PC-9 (cell line): Measurements from ENCODE around the gene ERC1. TPM values are rescaled to one million over a fixed set of nuclear protein-coding genes. Genes with fewer than 3 reads are reported as not detected.
"Not testable (repeated sequence)": the region's sequence is repeated elsewhere in the genome, so short reads cannot be mapped to it uniquely, and the experiment has no call there.

Experiments used
- BruUV-seq: library from RNA; stranded (reverse); fragments of 400-500 nt; replicated peaks from 2 replicates; lab custom pipeline; 2021; lab: Mats Ljungman, UMichigan
- CTCF ChIA-PET: fragments of 300-600 bp; sonication (Branson Sonifier 250); formaldehyde crosslinking; loops from one replicate; lab custom pipeline; 2022; ENCODE audit warnings: antibody characterized with exemption; lab: Charles Lee
- POLR2A ChIA-PET: fragments of 300-600 bp; sonication (Branson Sonifier 250); formaldehyde crosslinking; loops from one replicate; lab custom pipeline; 2022; ENCODE audit warnings: antibody characterized with exemption; ENCODE audit not compliant: unreplicated experiment; lab: Charles Lee
- DNase-seq, 2 experiments: peaks; one replicate each; pipeline versions ENCODE4 v3.0.0 to v3.0.0-alpha.2; 2015 to 2022; ENCODE audit warnings: mixed read lengths in 1 of 2
- H2AFZ ChIP-seq: fragments of 200-600 bp; sonication (generic); 2 replicates; pipeline ENCODE4 v1.8.1; 2017; ENCODE audit warnings: antibody characterized with exemption
- H3F3A ChIP-seq: fragments of 200-600 bp; sonication (generic); 2 replicates; pipeline ENCODE4 v1.8.1; 2017; ENCODE audit warnings: antibody characterized with exemption, mild to moderate bottlenecking, low read depth; ENCODE audit not compliant: insufficient read depth
- H3K27ac ChIP-seq: fragments of 200-600 bp; sonication (generic); 2 replicates; pipeline ENCODE4 v1.6.1; 2016; ENCODE audit warnings: mixed run types
- H3K27me3 ChIP-seq: fragments of 200-600 bp; sonication (generic); 2 replicates; pipeline ENCODE4 v1.6.1; 2016; ENCODE audit warnings: low read depth, mixed run types; ENCODE audit not compliant: insufficient read depth
- H3K36me3 ChIP-seq: fragments of 200-600 bp; sonication (generic); 2 replicates; pipeline ENCODE4 v1.6.1; 2016; ENCODE audit warnings: low read depth, mixed run types
- H3K4me1 ChIP-seq: fragments of 200-600 bp; sonication (generic); replicated peaks from 2 replicates; pipeline ENCODE4 v1.6.1; 2016; ENCODE audit warnings: mixed run types; ENCODE audit not compliant: insufficient read depth
- H3K4me2 ChIP-seq: fragments of 200-600 bp; sonication (generic); 2 replicates; pipeline ENCODE4 v1.6.1; 2017; ENCODE audit warnings: mixed run types
- H3K4me3 ChIP-seq: fragments of 200-600 bp; sonication (generic); 2 replicates; pipeline ENCODE4 v1.6.1; 2016; ENCODE audit warnings: mixed run types
- H3K79me2 ChIP-seq: fragments of 200-600 bp; sonication (generic); 2 replicates; pipeline ENCODE4 v1.6.1; 2017; ENCODE audit warnings: low read depth, mixed run types
- H3K9me2 ChIP-seq: fragments of 200-600 bp; sonication (generic); 2 replicates; pipeline ENCODE4 v1.8.1; 2017; ENCODE audit warnings: mild to moderate bottlenecking; ENCODE audit not compliant: insufficient read depth
- H3K9me3 ChIP-seq: fragments of 200-600 bp; sonication (generic); 2 replicates; pipeline ENCODE4 v1.8.1; 2016; ENCODE audit warnings: low read depth; ENCODE audit not compliant: insufficient read depth
- H4K20me1 ChIP-seq: fragments of 200-600 bp; sonication (generic); 2 replicates; pipeline ENCODE4 v1.8.1; 2017; ENCODE audit not compliant: insufficient read depth
- CTCF ChIP-seq: fragments of 200-600 bp; sonication (generic); conservative IDR thresholded peaks from 2 replicates; pipeline ENCODE4 v1.6.1; 2017; ENCODE audit warnings: mixed run types, antibody characterized with exemption, mild to moderate bottlenecking, moderate library complexity
- EZH2 ChIP-seq: fragments of 200-600 bp; sonication (generic); IDR thresholded peaks from 2 replicates; pipeline ENCODE4 v1.8.0; 2017; ENCODE audit warnings: antibody characterized with exemption, low read depth
- intact Hi-C: fragments of 100-400 bp; cut with micrococcal nuclease; formaldehyde crosslinking; loops from one replicate; pipeline ENCODE4 v1.10.0; 2022; ENCODE audit not compliant: unreplicated experiment
- total RNA-seq: library from RNA; stranded (reverse); gene quantifications from 2 replicates; pipeline ENCODE4 v1.2.3, GENCODE V29; 2021

The ERC1 gene
- total RNA-seq, 1 experiment from 2014 or later = 52.0 TPM

- ChIA-PET POLR2A (no interaction called here), CTCF (interaction anchor here (0.7 kb wide), 1 partner anchor 208 kb away, joined by 4 read pairs; no protein-coding TSS in a partner anchor)
- Histone ChIP-seq H2AFZ (no peak overlapping the region), H3F3A (no peaks in the 10 kb centered on the region), H3K27ac (no peak overlapping the region), H4K20me1 (no peaks in the 10 kb centered on the region), H3K27me3 (no peaks in the 10 kb centered on the region), H3K4me3 (no peak overlapping the region), H3K36me3 (no peaks in the 10 kb centered on the region), H3K79me2 (no peaks in the 10 kb centered on the region), H3K4me2 (no peak overlapping the region), H3K9me2 (no peaks in the 10 kb centered on the region), H3K9me3 (no peaks in the 10 kb centered on the region), H3K4me1 (no peaks in the 10 kb centered on the region; the same call in 1 of the 2 replicates)
- intact Hi-C loops = no loop called here
- no peak for TF ChIP-seq CTCF
- TF ChIP-seq EZH2 = no peak
- DNase-seq = no peak
- BruUV-seq = no TSS peak
Observed at GRCh38 chr12:1313906-1314305, 322.9 kb downstream of the ERC1 start.

GRCh38 chr12:1314523-1314922 lies 323.5 kb downstream of the ERC1 start:
- POLR2A ChIA-PET = no interaction called here
- Histone ChIP-seq H3K27me3 (no peaks in the 10 kb centered on the region), H3K79me2 (no peaks in the 10 kb centered on the region), H3K4me2 (no peak overlapping the region), H3K27ac (no peak overlapping the region), H3K36me3 (no peaks in the 10 kb centered on the region), H2AFZ (no peak overlapping the region), H3K4me1 (no peaks in the 10 kb centered on the region; the same call in 1 of the 2 replicates), H4K20me1 (no peaks in the 10 kb centered on the region), H3K4me3 (no peak overlapping the region), H3F3A (no peaks in the 10 kb centered on the region), H3K9me3 (no peaks in the 10 kb centered on the region), H3K9me2 (no peaks in the 10 kb centered on the region)
- DNase-seq = no peak
- CTCF ChIA-PET = interaction anchor here (0.7 kb wide), 1 partner anchor 208 kb away, joined by 4 read pairs; no protein-coding TSS in a partner anchor
- TF ChIP-seq CTCF = no peak
- intact Hi-C loops = no loop called here
- BruUV-seq = no TSS peak

GRCh38 chr12:1316991-1317390 lies 326.0 kb downstream of the ERC1 start:
- H3K79me2 ChIP-seq, H3F3A ChIP-seq, BruUV-seq, H3K9me2 ChIP-seq, CTCF ChIA-PET, H3K4me2 ChIP-seq, H3K4me3 ChIP-seq, POLR2A ChIA-PET, H4K20me1 ChIP-seq, H3K36me3 ChIP-seq, DNase-seq, H2AFZ ChIP-seq, H3K27me3 ChIP-seq, H3K9me3 ChIP-seq, H3K4me1 ChIP-seq, H3K27ac ChIP-seq: not testable (repeated sequence)
- intact Hi-C loops = loop anchor here (5.0 kb wide), 1 partner anchor 465 kb away; no protein-coding TSS in a partner anchor
